HUES6 (cell line): ENCODE measurements around the gene FA2H.
"Not testable (repeated sequence)": the region's sequence is repeated elsewhere in the genome, so short reads cannot be mapped to it uniquely, and the experiment has no call there.

Source experiments
- H3K27ac ChIP-seq: 2 replicates; pipeline ENCODE4 v1.7.0; 2013; ENCODE audit warnings: low read depth, mild to moderate bottlenecking, low read length, inconsistent platforms
- H3K27me3 ChIP-seq: 2 replicates; pipeline ENCODE4 v1.6.1; 2013; ENCODE audit warnings: low read length; ENCODE audit not compliant: control insufficient read depth, insufficient read depth
- H3K36me3 ChIP-seq: 2 replicates; pipeline ENCODE4 v1.6.1; 2013; ENCODE audit warnings: low read length; ENCODE audit not compliant: control insufficient read depth, insufficient read depth
- H3K4me1 ChIP-seq: 2 replicates; pipeline ENCODE4 v1.6.1; 2013; ENCODE audit warnings: low read length; ENCODE audit not compliant: control insufficient read depth, insufficient read depth
- H3K4me3 ChIP-seq: 2 replicates; pipeline ENCODE4 v1.5.1; 2013; ENCODE audit warnings: low read depth, low read length
- H3K9ac ChIP-seq: one replicate; pipeline ENCODE4 v1.6.1; 2013; ENCODE audit warnings: mild to moderate bottlenecking, low read length
- H3K9me3 ChIP-seq: 2 replicates; pipeline ENCODE4 v1.6.1; 2013; ENCODE audit warnings: low read depth, low read length; ENCODE audit not compliant: control insufficient read depth, insufficient read depth

Gene FA2H

DNA sequence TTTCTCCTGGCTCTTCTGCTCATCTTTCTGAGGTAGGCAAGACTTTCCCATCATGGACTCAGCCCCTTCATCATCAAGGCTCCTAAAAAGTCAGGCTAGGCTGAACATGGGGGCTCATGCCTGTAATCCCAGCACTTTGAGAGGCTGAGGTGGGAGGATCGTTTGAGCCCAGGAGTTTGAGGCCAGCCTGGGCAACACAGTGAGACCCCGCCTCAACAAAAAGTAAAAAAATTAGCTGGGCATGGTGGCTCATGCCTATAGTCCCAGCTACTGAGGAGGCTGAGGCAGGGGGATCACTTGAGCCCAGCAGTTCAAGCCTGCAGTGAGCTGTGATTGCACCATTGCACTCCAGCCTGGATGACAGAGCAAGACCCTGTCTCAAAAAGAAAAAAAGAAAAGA, 52.5 kb downstream of the FA2H start:
- not testable (repeated sequence) for H3K9me3 ChIP-seq, H3K27ac ChIP-seq, H3K9ac ChIP-seq

DNA sequence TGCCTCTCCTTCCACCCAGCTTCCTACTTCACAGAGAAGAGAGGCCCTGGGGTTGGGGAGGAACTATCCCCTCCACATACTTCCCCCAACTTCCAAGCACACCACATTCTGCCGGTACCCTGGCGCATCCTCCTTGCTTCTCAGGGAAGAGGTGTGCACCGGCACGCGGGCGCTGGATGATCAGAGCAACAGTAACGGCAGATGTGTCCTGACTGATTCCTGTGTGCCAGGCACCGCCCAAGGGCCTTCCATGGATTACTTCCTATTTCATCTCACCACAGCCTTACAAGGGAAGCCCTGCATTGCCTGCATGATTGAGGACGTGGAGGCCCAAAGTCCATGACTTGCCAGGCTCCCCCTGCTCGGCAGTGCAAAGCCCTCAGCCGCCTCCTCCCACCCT, 52.9 kb downstream of the FA2H start:
- Histone ChIP-seq H3K4me1 (no peaks in the 10 kb centered on the region), H3K9ac (no peak overlapping the region), H3K36me3 (no peaks in the 10 kb centered on the region), H3K4me3 (no peak overlapping the region), H3K27ac (no peak overlapping the region), H3K9me3 (peaks cover 1% of the 10 kb centered on the region; the same call in 1 of the 2 replicates), H3K27me3 (no peaks in the 10 kb centered on the region)

More for the DNA sequence above, 52.5 kb downstream of the FA2H start:
- not testable (repeated sequence) for H3K27me3 ChIP-seq, H3K4me1 ChIP-seq, H3K36me3 ChIP-seq, H3K4me3 ChIP-seq

DNA sequence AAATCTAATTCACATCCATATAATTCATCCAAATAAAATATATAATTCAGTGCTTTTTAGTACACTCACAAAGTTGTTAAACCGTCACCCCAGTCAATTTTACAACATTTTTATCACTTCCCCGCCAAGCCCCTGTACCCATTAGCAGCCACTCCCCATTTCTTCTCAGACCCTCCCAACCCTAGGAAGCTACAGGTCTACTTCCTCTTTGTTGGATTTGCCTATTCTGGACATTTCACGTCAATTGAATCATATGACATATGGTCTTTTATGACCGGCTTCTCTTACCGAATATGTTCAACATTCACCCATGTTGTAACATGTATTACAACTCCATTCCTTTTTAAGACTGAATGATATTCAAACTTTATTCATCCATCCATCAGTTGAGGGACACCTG, 54.0 kb downstream of the FA2H start:
- Histone ChIP-seq H3K36me3 (no peaks in the 10 kb centered on the region), H3K27ac (no peak overlapping the region), H3K4me1 (no peaks in the 10 kb centered on the region), H3K9ac (no peak overlapping the region), H3K27me3 (no peaks in the 10 kb centered on the region), H3K4me3 (no peak overlapping the region), H3K9me3 (no peaks in the 10 kb centered on the region)

- Histone ChIP-seq H3K4me3 (no peak overlapping the region), H3K27me3 (no peaks in the 10 kb centered on the region), H3K36me3 (no peaks in the 10 kb centered on the region), H3K4me1 (no peaks in the 10 kb centered on the region), H3K9ac (no peak overlapping the region), H3K27ac (no peak overlapping the region), H3K9me3 (no peaks in the 10 kb centered on the region)
Observed at GRCh38 chr16:74718741-74719610, 55.6 kb downstream of the FA2H start.

- Histone ChIP-seq H3K27ac (no peak overlapping the region), H3K27me3 (no peaks in the 10 kb centered on the region), H3K9me3 (no peaks in the 10 kb centered on the region), H3K36me3 (no peaks in the 10 kb centered on the region), H3K4me3 (no peak overlapping the region), H3K4me1 (no peaks in the 10 kb centered on the region), H3K9ac (no peak overlapping the region)
Observed at GRCh38 chr16:74718140-74718539, 56.5 kb downstream of the FA2H start.

DNA sequence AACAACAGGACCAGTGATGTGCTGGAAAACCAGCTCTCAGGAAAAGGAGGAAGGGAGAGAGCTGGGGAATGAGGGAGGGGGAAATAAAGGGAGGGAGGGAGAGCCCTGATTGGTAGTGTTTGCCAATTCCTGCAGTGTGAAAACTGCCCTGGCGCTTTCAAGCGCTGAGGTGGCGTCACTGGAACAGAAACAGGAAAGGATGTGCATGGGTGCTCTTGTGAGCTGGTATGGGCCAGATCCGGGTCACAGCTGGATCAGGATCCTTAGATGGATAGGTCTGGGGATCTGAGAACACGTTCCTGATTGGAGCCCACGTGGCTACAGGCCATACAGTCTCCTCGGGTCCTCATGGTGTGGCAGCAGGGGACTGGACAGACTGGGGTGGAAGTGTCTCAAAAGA, 57.3 kb downstream of the FA2H start:
- no peaks in the 10 kb centered on the region for H3K27me3 ChIP-seq
- no peak overlapping the region for H3K27ac ChIP-seq
- no peak overlapping the region for H3K9ac ChIP-seq
- no peaks in the 10 kb centered on the region for H3K4me1 ChIP-seq
- no peak overlapping the region for H3K4me3 ChIP-seq
- H3K9me3 ChIP-seq: no peaks in the 10 kb centered on the region
- no peaks in the 10 kb centered on the region for H3K36me3 ChIP-seq

DNA sequence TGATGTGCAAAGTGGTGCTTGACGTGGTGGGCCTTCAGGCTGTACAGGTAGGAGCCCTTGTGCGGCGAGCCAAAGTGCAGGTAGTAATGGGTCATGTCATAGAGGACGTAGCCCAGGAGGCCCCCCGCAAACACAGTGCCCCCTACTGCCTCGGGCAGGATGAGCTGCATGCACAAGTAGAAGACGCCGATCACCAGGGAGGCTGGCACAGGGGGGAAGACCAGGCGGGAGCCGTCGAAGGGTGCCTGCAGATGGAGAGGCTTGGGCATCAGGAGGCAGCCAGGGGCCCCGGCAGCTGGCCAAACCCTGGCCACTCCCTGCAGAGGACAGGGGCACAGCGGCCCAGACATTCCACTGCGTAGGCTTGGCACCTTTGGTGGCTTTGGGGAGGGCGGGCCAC, 58.3 kb downstream of the FA2H start:
- H3K4me3 ChIP-seq: no peak overlapping the region
- no peak overlapping the region for H3K27ac ChIP-seq
- H3K27me3 ChIP-seq: no peaks in the 10 kb centered on the region
- H3K9me3 ChIP-seq: no peaks in the 10 kb centered on the region
- no peak overlapping the region for H3K9ac ChIP-seq
- no peaks in the 10 kb centered on the region for H3K4me1 ChIP-seq
- H3K36me3 ChIP-seq: no peaks in the 10 kb centered on the region

DNA sequence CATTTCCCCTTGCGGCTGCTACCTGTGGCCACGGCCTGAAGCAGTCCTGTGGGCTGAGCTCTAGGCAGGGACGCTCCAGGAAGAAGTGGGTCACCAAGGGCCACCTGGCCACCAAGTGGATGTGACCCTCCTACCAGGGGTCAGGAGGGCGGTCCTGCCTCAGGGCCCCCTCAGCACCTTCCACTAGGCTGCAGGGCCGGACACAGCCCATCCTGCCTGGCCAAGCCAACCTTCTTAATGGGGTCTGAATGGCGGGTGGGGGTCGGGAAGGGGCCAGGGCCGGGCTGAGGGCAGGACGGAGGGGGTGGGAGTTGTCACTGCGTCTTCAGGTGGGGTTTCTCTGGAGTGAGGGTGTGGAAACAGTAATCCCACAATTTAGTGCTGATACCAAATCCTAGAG, 60.7 kb downstream of the FA2H start:
- H3K4me1 ChIP-seq: no peaks in the 10 kb centered on the region
- no peak overlapping the region for H3K27ac ChIP-seq
- no peaks in the 10 kb centered on the region for H3K27me3 ChIP-seq

DNA sequence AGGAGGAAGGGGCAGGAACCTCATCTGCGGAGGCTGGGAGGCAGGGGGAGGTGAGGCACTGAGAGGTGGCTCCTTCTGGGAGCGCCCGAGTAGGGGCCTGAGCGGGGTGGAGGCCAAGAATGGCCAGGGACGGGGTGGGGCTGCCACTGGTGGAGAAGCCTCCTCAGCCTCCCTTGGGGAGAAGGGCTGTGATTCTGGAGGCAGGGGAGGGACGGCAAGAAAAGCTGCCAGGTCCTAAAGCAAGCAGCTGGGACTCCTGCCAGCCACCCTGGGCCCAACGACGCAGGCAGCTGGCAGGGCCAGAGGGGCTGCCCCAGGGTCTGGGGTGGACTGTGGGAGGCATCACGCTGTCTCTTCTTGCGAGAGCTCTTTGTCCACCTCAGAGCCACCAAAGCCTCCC, 61.3 kb downstream of the FA2H start:
- Histone ChIP-seq H3K36me3 (no peaks in the 10 kb centered on the region), H3K4me1 (no peaks in the 10 kb centered on the region), H3K27me3 (no peaks in the 10 kb centered on the region; the same call in 1 of the 2 replicates), H3K4me3 (no peak overlapping the region), H3K27ac (no peak overlapping the region), H3K9me3 (no peaks in the 10 kb centered on the region), H3K9ac (no peak overlapping the region)

More for the DNA sequence above, 60.7 kb downstream of the FA2H start:
- no peak overlapping the region for H3K9ac ChIP-seq
- H3K4me3 ChIP-seq: no peak overlapping the region
- no peaks in the 10 kb centered on the region for H3K36me3 ChIP-seq
- no peaks in the 10 kb centered on the region for H3K9me3 ChIP-seq

DNA sequence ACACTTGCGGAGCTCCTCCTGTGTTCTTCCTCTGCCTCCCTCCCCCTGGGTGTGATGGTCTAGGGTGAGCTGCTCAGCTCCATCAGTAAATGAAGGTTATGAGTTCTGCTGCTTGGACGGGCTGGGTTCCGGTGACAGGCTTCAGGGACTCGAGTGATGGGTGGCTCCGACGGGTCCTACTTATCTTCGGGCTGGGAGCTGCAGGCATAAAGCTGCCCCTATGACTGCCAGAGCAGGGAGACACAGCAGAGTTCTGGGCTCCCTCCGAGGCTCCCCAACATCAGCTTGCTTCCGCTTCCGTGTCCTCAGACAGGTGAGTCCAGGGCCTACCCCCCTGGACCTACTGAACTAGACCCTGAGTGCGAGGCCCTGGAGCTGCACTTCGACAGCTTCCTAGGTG, 62.7 kb downstream of the FA2H start:
- no peaks in the 10 kb centered on the region for H3K4me1 ChIP-seq
- no peak overlapping the region for H3K4me3 ChIP-seq
- no peaks in the 10 kb centered on the region; the same call in 1 of the 2 replicates for H3K27me3 ChIP-seq
- H3K9ac ChIP-seq: no peak overlapping the region
- no peaks in the 10 kb centered on the region for H3K36me3 ChIP-seq
- no peaks in the 10 kb centered on the region for H3K9me3 ChIP-seq
- no peak overlapping the region for H3K27ac ChIP-seq

DNA sequence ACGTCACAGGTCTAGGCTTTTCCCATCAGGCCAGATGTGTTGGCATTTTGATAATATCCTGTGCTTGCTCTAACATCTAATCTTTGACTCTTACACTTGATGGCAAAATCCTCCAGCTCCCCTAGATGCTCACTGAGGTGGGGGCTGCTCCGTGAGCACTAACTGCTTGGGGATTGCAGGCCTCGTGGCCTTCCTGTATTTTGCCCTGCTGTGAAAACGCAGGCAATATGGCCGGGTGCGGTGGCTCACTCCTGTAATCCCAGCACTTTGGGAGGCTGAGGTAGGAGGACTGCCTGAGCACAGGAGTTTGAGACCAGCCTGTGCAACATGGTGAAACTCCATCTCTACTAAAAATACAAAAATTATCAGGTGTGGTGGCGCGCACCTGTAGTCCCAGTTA, 64.2 kb downstream of the FA2H start:
- H3K9ac ChIP-seq: no peak overlapping the region
- H3K4me3 ChIP-seq: no peak overlapping the region
- no peaks in the 10 kb centered on the region for H3K4me1 ChIP-seq
- H3K36me3 ChIP-seq: no peaks in the 10 kb centered on the region
- H3K27ac ChIP-seq: no peak overlapping the region
- H3K27me3 ChIP-seq: no peaks in the 10 kb centered on the region; the same call in 1 of the 2 replicates
- H3K9me3 ChIP-seq: no peaks in the 10 kb centered on the region
